ENCODE measurements around the gene ARL9. TPM values are rescaled to one million over a fixed set of nuclear protein-coding genes. Genes with fewer than 3 reads are reported as not detected.

Gene ARL9
- total and polyA plus RNA-seq, 9 of the 15 experiments (the other 6 are each of a cell fraction or from before 2014, with no cell fraction given), result 0.10 to 0.15 (median 0.11) TPM; not detected in 6

DNA sequence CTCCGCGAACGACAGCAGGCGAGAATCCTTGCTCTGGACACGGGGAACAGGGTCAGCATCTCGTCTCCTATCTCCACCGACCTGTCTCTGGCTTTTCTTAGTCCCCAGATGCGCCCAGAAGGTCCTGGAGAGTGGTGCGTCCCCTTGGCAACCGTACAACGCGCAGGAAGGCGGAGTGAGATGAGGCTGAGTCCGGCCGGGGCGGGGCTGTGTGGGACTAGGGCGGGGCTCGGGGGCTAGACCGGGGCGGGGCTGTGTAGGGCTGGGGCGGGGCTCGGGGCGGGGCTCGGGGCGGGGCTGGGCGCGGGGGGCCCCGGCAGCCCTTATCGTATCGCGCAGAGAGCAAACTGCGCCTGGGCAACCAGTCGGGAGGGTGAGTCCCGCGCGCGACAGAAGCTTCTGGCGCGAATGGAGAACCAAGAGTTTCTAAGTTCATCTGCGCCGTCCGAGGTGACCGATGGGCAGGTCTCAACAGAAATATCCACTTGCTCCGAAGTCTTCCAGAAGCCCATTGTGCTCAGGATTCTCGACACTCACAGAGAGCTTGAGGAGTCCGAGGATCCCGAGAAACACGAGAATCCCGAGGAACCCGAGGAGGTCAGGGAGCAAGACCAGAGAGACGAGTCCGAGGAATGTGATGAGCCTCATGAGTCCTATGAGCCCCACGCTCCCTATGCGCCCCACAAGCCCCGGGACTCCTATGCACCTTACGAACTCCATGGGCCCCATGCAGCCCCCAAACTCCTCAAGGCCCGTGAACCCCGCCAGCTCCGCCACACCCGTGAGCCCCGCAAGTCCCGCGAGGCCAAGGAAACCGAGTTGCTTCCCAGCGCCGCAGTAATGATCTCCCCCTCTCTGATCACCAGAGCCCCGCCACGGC is 24.9 kb downstream of the ARL9 start (continued):
- no peak for TF ChIP-seq SMAD3 (CRISPR knock-in tag; conservative IDR thresholded peaks at IDR 0.05)
- TF ChIP-seq TCF15 (CRISPR knock-in tag; IDR thresholded peaks at IDR 0.05), result no peak
- TF ChIP-seq GTF2F1 (IDR thresholded peaks at IDR 0.05; ENCODE audit: low read depth, low read length), result no peak
- TF ChIP-seq CEBPG (CRISPR knock-in tag; IDR thresholded peaks at IDR 0.05), result no peak
- no peak for TF ChIP-seq CEBPG (tag; conservative IDR thresholded peaks at IDR 0.05 in 1 of 2, IDR thresholded peaks at IDR 0.05 in 1 of 2)
- no peak for TF ChIP-seq ADNP (tag; IDR thresholded peaks at IDR 0.05)
- no peak for TF ChIP-seq POU5F1 (IDR thresholded peaks at IDR 0.05; ENCODE audit: borderline replicate concordance, low read depth, low read length, partially characterized antibody)
- TF ChIP-seq NR0B1 (IDR thresholded peaks at IDR 0.05; ENCODE audit: partially characterized antibody), result no peak
- TF ChIP-seq MYC (IDR thresholded peaks at IDR 0.05; ENCODE audit: low read depth, low read length), result peak; percentile 55; the same call in 1 of the 2 replicates
- no peak for TF ChIP-seq MYC (CRISPR knock-in tag; IDR thresholded peaks at IDR 0.05; ENCODE audit: borderline replicate concordance, low read depth)
- no peak for TF ChIP-seq ESRRB (CRISPR knock-in tag; IDR thresholded peaks at IDR 0.05; ENCODE audit: borderline replicate concordance)
- TF ChIP-seq ZNF41 (CRISPR knock-in tag; conservative IDR thresholded peaks at IDR 0.05), result no peak
- TF ChIP-seq HEY1 (CRISPR knock-in tag; IDR thresholded peaks at IDR 0.05; ENCODE audit: borderline replicate concordance), result no peak
- TF ChIP-seq POLR2AphosphoS2 (IDR thresholded peaks at IDR 0.05; ENCODE audit: low read length), result no peak
- no peak for TF ChIP-seq SIRT6 (IDR thresholded peaks at IDR 0.05; ENCODE audit: low read depth, low read length)
- TF ChIP-seq, protein P1, sequence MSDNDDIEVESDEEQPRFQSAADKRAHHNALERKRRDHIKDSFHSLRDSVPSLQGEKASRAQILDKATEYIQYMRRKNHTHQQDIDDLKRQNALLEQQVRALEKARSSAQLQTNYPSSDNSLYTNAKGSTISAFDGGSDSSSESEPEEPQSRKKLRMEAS (CRISPR knock-in tag; IDR thresholded peaks at IDR 0.05), result no peak
- TF ChIP-seq ZNF507 (tag; conservative IDR thresholded peaks at IDR 0.05), result no peak
- TF ChIP-seq MIER1 (IDR thresholded peaks at IDR 0.05; ENCODE audit: low read depth), result no peak
- no peak for TF ChIP-seq ZNF76 (CRISPR knock-in tag; IDR thresholded peaks at IDR 0.05; ENCODE audit: borderline replicate concordance)
- no peak for TF ChIP-seq FOXP1 (CRISPR knock-in tag; IDR thresholded peaks at IDR 0.05)
- TF ChIP-seq ELK1 (CRISPR knock-in tag; IDR thresholded peaks at IDR 0.05), result no peak
- TF ChIP-seq, protein P2, sequence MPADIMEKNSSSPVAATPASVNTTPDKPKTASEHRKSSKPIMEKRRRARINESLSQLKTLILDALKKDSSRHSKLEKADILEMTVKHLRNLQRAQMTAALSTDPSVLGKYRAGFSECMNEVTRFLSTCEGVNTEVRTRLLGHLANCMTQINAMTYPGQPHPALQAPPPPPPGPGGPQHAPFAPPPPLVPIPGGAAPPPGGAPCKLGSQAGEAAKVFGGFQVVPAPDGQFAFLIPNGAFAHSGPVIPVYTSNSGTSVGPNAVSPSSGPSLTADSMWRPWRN (IDR thresholded peaks at IDR 0.05; ENCODE audit: low read depth), result no peak

Data from K562 (cell line).